Smooth muscle cell (in vitro differentiated cells): Measurements from ENCODE around the gene HS6ST2. TPM values are rescaled to one million over a fixed set of nuclear protein-coding genes. Genes with fewer than 3 reads are reported as not detected.
A peak's percentile ranks its signal among the peaks of the same experiment; 100 is the strongest.

Experiments
- DNase-seq: peaks from one replicate; lab custom pipeline; 2025; ENCODE audit not compliant: unreplicated experiment; lab: John Stamatoyannopoulos, UW
- H2AFZ ChIP-seq: fragments of 200-600 bp; sonication (generic); 2 replicates; pipeline ENCODE4 v1.6.0; 2016; ENCODE audit warnings: antibody characterized with exemption, low read depth, mild to moderate bottlenecking
- H3F3A ChIP-seq: fragments of 200-600 bp; sonication (generic); 2 replicates; pipeline ENCODE4 v1.6.0; 2017; ENCODE audit warnings: antibody characterized with exemption, low read depth
- H3K27ac ChIP-seq: fragments of 200-600 bp; sonication (generic); 2 replicates; pipeline ENCODE4 v1.5.1; 2016; ENCODE audit warnings: low read depth, mild to moderate bottlenecking
- H3K27me3 ChIP-seq: fragments of 200-600 bp; sonication (generic); 2 replicates; pipeline ENCODE4 v1.6.1; 2016; ENCODE audit warnings: low read depth, mild to moderate bottlenecking
- H3K36me3 ChIP-seq: fragments of 200-600 bp; sonication (generic); 2 replicates; pipeline ENCODE4 v1.5.1; 2016; ENCODE audit warnings: low read depth
- H3K4me1 ChIP-seq: fragments of 200-600 bp; sonication (generic); 2 replicates; pipeline ENCODE4 v1.5.1; 2016; ENCODE audit warnings: low read depth
- H3K4me2 ChIP-seq: fragments of 200-600 bp; sonication (generic); 2 replicates; pipeline ENCODE4 v1.6.0; 2016; ENCODE audit warnings: mild to moderate bottlenecking
- H3K4me3 ChIP-seq: fragments of 200-600 bp; sonication (generic); 2 replicates; pipeline ENCODE4 v1.5.1; 2016; ENCODE audit warnings: mild to moderate bottlenecking
- H3K79me2 ChIP-seq: fragments of 200-600 bp; sonication (generic); 2 replicates; pipeline ENCODE4 v1.6.0; 2016; ENCODE audit warnings: low read depth, mild to moderate bottlenecking
- H3K9ac ChIP-seq: fragments of 200-600 bp; sonication (generic); 2 replicates; pipeline ENCODE4 v1.6.0; 2016; ENCODE audit warnings: low read depth
- H3K9me3 ChIP-seq: fragments of 200-600 bp; sonication (generic); replicated peaks from 2 replicates; pipeline ENCODE4 v1.5.1; 2016; ENCODE audit warnings: low read depth
- H4K20me1 ChIP-seq: fragments of 200-600 bp; sonication (generic); 2 replicates; pipeline ENCODE4 v1.6.0; 2016; ENCODE audit warnings: low read depth
- WGBS: methylation state at CpG from one replicate; pipeline ENCODE4 v1.1.7; 2016; ENCODE audit warnings: low lambda C conversion rate; 5-methylcytosine and 5-hydroxymethylcytosine counted together
- polyA plus RNA-seq: library from polyadenylated mRNA; unstranded; fragments of >200 nt; fragmentation: Nextera tagmentation; extraction: Ambion mirVana; gene quantifications from 2 replicates; pipeline ENCODE4 v1.2.1, GENCODE V29; 2016
- total RNA-seq: library from RNA; depleted of rRNA; stranded (reverse); fragments of >200 nt; gene quantifications from 2 replicates; pipeline ENCODE4 v1.2.3, GENCODE V29; 2014
- TF ChIP-seq, protein P1 (sequence below): fragments of 200-600 bp; sonication (generic); IDR thresholded peaks from 2 replicates; pipeline ENCODE4 v1.5.1; 2017; ENCODE audit warnings: borderline replicate concordance, mild to moderate bottlenecking, antibody characterized with exemption; ENCODE audit not compliant: insufficient read depth, poor library complexity, severe bottlenecking

HS6ST2 gene
- total and polyA plus RNA-seq, 2 experiments from 2014 or later, result 12.7 to 13.3 TPM

DNA sequence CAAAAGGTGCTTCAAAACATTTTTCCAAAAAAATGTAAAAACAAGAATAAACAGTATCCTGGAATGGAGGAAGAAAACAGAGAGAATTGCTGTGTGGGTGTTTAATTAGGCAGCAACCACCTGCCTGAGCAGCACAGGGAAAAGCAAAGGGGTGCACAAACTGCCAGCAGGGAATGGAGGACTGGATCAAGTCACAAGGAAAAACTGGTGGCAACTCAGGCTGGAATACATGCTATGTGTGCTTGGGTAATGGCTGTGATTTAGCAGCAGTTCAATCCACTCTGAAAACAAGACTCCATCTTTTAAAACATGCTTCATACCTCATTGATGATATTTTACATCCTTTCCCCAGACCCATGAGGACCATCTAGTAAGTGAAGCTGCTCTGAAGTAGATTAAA, 179.5 kb downstream of the HS6ST2 start:
- Histone ChIP-seq H3K4me1 (peaks cover 8% of the 10 kb centered on the region), H3K79me2 (no peaks in the 10 kb centered on the region), H3K4me2 (no peak overlapping the region), H3K9me3 (no peaks in the 10 kb centered on the region), H3K27ac (no peak overlapping the region), H3K9ac (no peak overlapping the region), H3K4me3 (no peak overlapping the region), H3F3A (no peaks in the 10 kb centered on the region), H2AFZ (no peak overlapping the region), H3K36me3 (no peaks in the 10 kb centered on the region), H4K20me1 (no peaks in the 10 kb centered on the region), H3K27me3 (no peaks in the 10 kb centered on the region)
- TF ChIP-seq, protein P1, sequence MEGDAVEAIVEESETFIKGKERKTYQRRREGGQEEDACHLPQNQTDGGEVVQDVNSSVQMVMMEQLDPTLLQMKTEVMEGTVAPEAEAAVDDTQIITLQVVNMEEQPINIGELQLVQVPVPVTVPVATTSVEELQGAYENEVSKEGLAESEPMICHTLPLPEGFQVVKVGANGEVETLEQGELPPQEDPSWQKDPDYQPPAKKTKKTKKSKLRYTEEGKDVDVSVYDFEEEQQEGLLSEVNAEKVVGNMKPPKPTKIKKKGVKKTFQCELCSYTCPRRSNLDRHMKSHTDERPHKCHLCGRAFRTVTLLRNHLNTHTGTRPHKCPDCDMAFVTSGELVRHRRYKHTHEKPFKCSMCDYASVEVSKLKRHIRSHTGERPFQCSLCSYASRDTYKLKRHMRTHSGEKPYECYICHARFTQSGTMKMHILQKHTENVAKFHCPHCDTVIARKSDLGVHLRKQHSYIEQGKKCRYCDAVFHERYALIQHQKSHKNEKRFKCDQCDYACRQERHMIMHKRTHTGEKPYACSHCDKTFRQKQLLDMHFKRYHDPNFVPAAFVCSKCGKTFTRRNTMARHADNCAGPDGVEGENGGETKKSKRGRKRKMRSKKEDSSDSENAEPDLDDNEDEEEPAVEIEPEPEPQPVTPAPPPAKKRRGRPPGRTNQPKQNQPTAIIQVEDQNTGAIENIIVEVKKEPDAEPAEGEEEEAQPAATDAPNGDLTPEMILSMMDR, result no peak
- DNase-seq, result no peak

DNA sequence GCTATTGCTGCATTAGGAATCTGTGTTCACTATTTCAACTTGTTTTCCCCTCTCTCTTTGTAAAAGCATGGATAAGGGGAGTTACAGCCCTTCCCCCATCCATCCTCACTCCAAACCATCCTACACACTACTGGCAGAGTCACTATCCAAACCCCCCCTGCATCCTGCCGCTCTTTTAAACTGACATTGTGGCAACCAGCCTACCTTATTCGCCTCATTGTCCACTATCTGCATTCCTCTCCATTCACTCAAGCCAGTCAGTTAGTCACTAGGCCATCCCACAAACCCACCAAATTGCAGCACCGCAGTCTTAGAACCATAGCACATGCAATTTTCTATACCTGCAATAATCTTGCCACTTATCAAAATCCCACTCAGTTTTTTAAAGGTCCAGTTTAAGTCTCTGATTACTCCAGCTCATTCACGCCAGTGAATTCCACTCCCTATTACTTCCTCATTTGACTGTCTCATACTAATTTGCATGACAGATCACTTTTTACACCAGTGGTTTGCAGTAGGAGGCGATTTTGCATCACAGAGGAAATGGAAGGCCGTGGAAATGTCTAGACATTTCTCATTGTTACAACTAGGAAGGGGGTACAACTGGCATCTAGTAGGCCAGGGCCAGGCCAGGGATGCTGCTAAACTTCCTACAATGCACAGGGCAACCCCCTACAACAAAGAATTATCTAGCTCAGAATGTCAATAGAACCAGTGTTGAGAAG, 181.8 kb downstream of the HS6ST2 start:
- TF ChIP-seq, protein P1, result no peak

DNA sequence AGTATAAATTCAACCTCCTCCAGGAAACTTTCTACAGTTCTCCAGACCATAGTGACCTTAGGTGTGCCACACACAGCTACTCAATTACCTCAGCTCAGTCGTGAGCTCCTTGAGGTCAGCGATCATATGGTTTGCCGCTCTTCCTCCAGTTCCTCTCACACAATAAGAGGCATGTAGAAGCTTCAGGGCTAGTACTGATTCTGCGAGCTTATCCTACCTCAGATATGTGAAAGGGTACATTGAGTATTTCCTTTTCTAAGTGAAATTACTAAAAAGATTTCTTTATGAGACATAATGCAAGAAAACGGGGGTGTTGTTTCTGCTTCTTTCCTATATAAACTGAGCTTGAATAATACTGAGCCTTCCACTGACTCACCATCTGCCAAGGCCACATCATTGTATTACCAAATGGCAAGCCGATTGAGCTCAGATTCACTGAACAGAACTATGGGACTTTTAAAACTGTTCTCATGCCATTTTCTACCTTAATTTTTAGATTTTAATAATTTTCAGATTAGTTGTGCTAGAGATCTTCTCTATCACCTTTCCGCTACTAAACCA, 183.1 kb downstream of the HS6ST2 start:
- Histone ChIP-seq H3K27me3 (no peaks in the 10 kb centered on the region), H2AFZ (no peak overlapping the region), H3K4me2 (no peak overlapping the region), H4K20me1 (no peaks in the 10 kb centered on the region), H3K36me3 (no peaks in the 10 kb centered on the region), H3K4me1 (peaks cover 8% of the 10 kb centered on the region), H3K9ac (no peak overlapping the region), H3K4me3 (no peak overlapping the region), H3K9me3 (no peaks in the 10 kb centered on the region), H3K79me2 (no peaks in the 10 kb centered on the region), H3K27ac (peak overlapping the region; percentile 73), H3F3A (no peaks in the 10 kb centered on the region)
- no peak for DNase-seq
- WGBS, result 77% methylated on average over 7 of the region's 7 CpGs
- TF ChIP-seq, protein P1, result no peak

More for the DNA sequence above, 181.8 kb downstream of the HS6ST2 start:
- Histone ChIP-seq H3K36me3 (no peaks in the 10 kb centered on the region), H3K27ac (no peak overlapping the region), H3K4me1 (peaks cover 8% of the 10 kb centered on the region), H3K27me3 (no peaks in the 10 kb centered on the region), H3K9ac (no peak overlapping the region), H3K9me3 (no peaks in the 10 kb centered on the region), H3K4me2 (no peak overlapping the region), H3K4me3 (no peak overlapping the region), H2AFZ (no peak overlapping the region), H3K79me2 (no peaks in the 10 kb centered on the region), H3F3A (no peaks in the 10 kb centered on the region), H4K20me1 (no peaks in the 10 kb centered on the region)
- 67% methylated on average over 6 of the region's 6 CpGs for WGBS
- no peak for DNase-seq
